OCI-M2 (cell line): ENCODE data around the gene MYH14.

ENCODE experiments used
- DNase-seq: peaks from one replicate; lab custom pipeline; 2025; ENCODE audit not compliant: unreplicated experiment; lab: John Stamatoyannopoulos, UW

Gene MYH14

DNA sequence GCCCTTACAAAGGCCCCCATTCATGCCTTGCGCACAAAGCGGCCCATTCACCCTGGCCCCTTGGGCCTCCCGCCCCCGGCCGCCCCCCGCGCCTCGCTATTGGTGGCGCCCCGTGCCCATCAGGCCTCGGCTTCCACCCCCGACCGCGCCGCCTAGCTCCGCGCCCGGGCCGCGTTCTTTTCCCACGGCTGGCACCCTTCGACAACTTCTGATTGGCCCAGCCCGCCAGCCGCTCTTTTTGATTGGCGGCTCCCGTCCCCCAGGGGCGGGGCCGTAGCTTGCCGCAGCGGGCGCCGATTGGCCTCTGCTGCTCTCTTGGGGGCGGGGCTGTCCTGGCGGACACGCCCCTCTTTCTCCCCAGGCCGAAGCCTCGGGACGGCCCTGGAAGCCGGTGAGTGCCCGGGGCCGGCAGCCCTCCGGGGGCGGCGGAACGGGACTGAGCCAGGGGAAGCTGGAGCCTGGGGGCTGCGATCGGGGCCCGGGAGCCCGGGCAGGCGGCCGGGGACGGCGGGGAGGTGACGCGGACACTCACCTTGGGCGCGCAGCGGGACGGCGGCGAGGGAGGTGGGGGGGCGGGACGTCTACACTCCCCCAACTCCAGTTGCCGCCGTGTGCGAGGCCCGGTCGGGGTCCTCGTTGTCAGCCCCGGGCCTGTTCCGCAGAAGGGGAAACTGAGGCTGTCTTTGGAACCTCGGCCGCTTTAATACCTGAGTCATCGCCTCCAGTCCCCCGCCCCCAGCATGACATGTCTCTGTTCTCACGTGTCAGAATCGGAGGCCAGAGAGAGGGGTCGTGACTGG, at the start of gene MYH14:
MYH14 (plus strand) TSS at position 342 of the 800 bp plus-strand sequence. CDS start 6,744 bp downstream, outside the sequence.
- peak; percentile 80 for DNase-seq

DNA sequence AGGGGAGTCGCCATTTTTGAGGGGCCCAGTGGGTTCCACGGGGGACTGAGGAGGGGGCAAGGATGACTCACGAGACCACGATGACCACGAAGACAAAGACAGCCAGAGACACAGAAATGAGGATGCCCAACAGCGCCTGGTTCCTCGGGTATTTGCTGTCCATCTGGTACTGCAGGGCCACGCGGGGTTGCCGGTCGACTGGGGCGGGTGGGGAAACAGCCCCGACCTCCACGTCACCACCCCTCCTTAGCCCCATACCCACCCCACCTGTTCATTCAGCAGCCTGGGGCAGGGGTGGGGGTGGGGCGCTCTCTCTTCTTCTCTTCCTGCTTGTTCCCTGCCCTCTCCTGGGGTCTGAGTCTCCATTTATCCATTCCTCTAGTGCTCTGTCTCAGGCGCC, 48.9 kb upstream of the MYH14 start:
- no peak for DNase-seq

DNA sequence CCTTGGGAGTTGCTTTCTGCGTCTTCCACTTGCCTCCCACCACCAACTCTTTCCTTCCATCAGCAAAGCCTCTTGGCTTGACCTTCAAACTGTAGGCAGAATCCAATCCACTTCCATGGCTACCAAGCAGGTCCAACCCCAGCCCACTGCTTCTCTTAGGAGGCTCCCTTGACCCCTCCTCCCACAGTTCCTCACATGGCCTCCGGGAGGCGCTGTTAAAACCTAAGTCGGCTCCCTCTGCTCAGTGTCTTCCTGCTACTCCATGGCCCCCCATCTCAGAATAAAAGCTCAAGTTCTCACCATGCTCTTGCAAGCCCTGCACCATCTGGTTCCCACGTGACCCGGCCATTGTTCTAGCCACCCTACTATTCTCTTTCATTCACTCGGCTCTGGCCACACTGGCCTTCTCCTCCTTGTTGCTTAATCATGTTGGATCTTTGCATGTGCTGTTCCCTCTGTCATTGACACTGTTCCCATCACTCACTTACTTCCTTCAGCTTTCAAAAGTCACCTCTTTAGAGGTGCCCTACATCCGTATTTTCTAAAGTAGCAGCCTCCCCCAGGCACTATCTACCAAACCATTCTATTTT, 47.8 kb upstream of the MYH14 start:
- no peak for DNase-seq

DNA sequence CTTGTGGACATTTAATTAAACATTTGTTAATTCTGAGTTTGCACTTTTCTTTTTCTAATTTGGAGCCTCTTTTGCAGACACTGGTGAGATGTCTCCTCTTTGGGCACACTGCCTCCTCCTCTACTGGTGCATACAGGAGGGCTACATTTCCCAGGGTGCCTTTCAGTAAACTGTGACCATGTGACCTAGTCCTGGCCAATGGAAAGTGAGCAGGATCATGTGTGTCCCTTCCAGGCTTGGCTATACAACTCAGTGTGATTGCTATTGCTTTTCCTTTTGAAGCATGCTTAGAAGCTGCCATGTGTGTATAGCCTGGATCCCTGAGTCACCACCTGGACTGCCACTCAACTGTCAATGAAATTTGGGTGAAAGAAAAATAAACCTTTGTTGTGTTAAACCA, 44.8 kb upstream of the MYH14 start:
- DNase-seq: no peak

DNA sequence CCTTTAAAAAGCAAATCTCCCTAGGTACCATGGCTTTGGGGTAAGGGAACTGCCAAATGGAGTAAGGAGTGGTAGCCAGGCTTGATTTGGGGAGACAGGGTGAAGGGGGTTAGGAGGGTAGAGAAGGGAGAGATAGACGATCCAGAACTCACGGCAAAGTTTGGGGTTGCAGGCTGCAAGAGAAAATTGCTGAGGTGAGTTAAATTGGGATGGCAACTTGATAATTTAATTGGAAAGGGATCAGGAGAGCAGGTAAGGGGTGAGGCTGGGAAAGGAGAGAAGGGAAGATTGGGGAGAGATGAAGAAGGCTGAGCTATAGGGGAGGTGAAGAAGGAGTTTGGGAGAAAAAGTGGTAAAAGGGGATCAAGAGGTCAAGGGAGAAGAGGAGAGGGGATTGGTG, 44.3 kb upstream of the MYH14 start:
- DNase-seq: no peak

DNA sequence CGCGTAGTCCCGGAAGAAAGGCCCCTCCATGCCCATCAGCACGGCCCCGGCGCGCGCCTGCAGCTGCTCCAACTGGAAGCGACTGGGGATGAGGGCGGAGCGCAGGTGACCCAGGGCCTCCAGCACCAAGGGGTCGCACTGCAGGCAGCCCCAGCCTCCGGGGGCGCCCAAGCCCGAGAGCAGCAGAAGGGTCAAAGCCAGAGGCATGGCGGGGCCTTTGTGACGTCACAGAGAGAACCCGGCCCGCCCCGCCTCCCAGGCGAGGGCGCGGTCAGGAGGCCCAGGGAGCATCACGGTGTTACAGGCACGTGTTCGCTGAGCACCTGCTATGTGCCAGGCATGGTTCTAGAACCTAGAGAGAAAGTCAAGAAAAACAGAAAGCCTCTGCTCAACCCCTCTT, 40.4 kb upstream of the MYH14 start, which contains the start of gene IZUMO2:
IZUMO2 (minus strand) TSS at position 294 of the 400 bp plus-strand sequence; CDS start at position 207, 87 bp downstream.
- no peak for DNase-seq

DNA sequence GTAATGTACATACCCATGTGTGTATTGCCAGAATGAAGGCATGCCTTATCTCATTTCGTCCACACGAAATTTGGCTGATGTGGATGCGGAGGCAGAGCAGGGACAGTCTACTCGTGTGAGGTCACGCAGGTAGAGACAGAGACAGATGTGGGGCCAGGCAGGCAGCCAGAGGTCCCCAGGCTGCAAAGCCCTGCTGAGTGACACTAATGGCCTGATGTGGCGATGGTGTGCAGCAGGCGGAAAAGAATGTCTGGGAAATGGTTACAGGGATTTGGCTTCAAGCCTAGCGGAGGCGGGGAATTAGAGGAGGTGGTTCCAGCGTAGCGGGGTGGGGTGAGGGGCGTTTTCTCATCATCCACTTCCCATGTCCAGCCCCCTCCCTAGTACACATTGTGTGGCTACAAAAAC, 36.1 kb upstream of the MYH14 start:
- no peak for DNase-seq

DNA sequence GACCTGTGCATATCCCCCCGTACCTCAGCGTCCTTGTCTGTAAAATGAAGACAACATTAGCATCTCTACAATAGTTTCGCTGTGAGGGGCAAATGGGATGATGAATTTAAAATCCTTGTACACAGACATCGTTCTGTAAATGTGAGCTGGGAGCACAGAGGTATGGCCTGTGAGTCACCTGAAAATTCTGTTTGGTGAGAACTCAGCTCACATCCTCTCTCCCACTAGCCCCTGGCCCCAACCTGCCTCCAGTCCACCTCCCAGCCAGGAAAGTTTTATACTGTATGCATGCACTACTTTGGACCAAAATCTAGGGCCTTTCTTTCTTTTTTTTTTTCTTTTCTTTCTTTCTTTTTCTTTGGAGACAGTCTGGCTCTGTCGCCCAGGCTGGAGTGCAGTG, 31.7 kb upstream of the MYH14 start:
- DNase-seq: no peak

DNA sequence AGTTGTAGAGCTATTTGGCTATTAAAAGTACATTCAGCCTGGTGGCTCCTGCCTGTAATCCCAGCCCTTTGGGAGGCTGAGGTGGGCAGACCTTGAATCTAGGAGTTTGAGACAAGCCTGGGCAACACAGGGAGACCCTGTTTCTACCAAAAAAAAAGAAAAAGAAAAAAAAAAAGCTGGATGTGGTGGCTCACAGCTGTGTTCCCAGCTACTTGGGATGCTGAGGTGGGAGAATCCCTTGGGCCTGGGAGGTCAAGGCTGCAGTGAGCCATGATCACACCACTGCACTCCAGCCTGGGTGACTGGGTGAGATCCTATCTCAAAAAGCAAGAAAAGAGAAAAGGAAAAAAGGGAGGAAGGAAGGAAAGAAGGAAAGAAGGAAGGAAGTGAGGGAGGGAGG, 30.7 kb upstream of the MYH14 start:
- DNase-seq: no peak

DNA sequence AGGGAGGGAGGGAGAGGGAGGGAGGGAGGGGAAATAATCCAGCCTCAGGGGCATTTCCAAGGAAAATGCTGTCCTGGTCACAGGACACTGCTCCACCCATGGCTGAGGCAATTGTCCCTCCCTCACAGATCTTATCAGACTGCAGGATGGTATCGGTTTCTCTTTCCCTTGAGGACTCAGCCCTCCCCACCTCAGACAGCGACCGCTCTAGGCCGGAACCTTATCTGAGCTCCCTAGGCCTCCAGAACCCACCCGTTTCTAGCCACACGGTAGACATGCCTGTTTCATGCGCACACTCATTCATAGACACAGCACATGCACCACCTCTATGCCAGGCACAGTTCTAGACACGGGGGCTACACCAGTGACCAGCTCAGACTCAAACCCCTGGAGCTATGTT, 30.3 kb upstream of the MYH14 start:
- DNase-seq: no peak

DNA sequence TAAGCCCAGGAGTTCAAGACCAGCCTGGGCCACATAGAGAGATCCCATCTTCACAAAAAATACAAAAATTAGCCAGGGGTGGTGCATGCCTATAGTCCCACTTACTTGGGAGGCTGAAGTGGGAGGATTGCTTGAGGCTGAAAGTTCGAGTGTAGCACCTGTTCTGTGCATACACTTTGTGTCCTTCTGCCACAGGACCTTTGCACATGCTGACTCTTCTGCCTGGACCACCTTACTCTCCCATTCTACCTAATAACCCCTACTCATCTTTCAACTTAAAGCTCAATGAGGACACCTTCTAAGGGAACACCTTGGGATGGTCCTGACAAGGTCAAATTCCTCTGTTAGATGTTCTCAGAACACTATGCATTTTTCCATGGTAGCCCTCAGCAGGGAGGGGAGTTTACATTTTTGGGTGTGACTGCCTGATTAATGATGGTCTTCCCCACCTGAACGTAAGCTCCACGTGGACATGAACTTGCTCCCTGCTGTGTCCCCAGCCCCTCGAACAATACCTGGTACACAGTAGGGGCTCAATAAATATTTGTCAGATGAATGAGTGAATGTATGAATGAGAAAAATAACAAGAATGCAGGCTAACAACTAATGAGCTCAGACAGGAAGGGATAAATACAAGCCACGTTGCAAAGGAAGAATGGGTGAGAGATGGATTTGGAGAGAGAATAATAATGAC, 29.2 kb upstream of the MYH14 start:
- DNase-seq: no peak

DNA sequence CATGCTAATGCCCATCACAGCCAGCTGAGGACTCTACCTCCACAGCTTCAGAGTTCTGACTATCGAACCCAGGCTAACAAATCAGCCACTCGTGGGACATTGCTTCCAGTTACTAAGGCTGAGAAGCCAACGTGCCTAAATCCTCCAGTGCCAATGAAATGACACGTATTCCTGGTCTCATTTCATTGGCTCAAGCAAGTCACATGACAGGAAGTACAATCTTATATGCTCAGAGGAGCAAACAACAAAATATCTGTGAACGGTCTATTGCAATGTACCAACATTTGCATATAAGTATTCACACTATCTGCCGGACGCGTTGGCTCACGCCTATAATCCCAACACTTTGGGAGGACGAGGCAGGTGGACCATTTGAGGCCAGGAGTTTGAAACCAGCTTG, 27.5 kb upstream of the MYH14 start:
- no peak for DNase-seq

DNA sequence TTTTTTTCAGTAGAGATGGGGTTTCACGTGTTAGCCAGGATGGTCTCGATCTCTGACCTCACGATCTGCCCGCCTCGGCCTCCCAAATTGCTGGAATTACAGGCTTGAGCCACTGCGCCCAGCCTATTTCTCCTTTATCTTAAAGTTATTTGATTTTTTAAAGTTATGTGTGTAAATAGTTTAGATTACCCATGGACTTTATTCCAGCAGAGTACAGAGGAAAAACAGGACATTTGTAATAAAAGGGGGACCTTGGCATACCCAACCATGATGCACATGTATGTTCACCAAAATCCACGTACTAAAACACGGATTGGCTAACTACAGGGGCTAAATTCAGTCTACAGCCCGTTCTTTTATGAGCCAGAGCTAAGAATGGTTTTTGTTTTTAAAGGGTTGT, 26.6 kb upstream of the MYH14 start:
- no peak for DNase-seq

DNA sequence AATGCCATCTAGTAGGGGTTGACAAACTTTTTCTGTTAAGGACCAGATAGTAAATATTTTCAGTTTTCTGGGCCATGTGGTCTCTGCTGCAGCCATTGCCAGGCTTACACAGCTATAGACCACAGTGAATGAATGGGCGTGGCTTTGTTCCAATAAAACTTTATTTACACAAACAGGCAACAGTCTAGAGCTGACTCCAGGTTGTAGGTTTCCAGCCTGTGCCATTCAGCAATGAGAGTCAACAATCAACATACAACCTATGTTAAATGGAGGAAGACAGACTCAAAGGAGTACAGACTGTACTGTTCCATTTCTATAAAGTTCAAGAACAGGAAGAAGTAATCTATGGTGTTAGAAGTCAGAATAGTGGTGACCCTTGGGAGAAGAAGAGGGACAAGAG, 25.1 kb upstream of the MYH14 start:
- DNase-seq: no peak

DNA sequence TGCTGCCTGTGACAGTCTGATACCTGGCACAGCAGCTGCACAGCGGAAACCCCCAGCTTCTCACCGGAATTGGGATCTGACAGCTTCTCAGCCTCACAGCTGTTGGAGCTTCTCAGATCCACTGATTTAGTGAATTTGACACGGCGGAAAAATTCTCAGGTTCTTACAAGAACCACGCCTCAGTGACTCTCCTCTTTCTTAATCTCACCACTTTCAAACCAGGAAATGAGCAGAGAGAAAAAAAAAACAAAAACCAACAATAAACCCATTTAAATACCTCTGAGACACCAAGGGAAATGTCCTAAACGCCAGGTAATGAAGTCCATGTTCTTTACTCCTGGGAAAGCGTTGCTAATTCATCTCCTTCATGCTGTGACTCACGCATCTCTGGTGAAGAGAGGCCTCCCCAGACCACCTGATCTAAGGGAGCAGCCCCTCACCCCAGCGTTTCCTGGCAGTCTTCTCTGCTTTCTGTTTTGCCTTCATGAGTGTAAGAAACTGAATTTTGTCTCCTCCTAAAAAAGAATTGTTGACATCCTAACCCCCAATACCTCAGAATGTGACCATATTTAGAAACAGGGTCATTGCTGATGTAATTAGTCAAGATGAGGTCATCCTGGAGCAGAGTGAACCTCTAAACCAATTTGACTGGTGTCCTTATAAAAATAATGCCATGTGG, 24.4 kb upstream of the MYH14 start:
- DNase-seq: no peak

DNA sequence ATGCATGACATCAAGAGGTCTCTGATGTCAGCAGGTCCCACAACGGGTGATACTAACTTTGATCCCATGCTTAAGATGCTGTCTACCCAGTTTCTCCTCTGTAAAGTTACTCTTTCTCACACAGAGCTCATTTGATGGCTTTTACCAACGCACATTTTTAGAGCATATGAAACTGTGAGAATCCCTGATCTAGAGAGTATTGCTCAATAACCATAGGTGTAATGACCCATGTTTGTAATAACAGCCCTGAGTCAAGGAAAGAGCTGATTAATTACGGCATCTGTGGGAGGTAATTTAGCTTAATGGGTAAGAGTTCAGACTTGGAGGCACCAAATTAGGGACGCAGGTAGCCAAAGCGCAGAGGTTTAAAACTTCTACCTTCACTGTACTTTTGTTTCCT, 22.3 kb upstream of the MYH14 start:
- DNase-seq: no peak

DNA sequence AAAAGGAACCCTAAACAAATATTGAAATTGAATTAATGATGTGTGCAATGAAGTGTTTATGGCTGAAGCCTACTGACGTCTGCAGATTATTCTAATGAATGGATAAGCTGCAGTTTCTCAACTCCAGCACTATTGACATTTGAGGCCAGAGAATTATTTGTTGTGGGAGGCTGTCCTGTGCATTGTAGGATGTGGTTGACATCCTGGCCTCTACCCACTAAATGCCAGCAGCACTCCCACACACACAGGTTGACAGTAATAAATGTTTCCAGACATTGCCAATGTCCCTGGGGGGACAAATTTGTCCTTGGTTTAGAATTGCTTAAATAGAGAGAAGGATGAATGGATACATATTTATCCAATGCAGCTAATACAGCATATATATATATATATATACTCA, 19.2 kb upstream of the MYH14 start:
- no peak for DNase-seq

DNA sequence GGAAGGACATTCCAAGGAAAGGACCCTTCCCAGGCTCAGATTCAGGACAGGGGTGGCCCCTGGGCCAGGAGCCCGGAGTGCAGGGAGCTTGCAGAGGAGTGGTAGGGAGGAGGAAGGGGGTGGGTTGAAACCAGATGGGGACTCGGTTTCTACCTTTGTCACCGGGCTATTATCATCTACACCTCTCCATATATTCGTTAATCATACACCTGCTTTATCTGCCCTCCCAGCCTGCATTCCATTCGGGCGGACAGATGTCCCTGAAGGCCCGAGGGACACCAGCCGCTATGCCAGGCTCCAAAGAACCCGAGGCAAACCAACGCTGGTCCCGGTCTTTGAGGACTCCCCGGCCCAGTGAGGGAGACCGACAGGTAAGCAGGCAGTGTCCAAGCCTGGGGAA, 15.5 kb upstream of the MYH14 start:
- no peak for DNase-seq

DNA sequence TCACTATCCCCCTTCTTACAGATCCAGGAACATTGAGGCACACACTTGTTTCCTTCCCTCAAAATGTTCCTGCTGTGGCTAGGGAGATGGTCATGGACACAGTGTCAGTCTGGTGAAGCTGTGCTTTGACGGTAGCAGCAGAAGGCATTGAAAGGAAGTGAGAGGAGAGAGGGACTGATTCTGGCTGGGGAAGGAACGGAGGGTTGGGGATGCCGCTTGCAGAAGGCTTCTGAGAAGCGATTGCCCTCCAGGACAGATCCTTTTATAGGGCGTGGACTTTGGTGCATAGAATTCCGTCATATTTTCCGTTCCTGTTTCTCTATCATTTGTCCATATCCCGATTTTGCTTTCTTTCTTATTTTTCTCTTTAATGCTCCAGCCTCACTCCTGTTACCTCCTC, 14.1 kb upstream of the MYH14 start:
- no peak for DNase-seq

DNA sequence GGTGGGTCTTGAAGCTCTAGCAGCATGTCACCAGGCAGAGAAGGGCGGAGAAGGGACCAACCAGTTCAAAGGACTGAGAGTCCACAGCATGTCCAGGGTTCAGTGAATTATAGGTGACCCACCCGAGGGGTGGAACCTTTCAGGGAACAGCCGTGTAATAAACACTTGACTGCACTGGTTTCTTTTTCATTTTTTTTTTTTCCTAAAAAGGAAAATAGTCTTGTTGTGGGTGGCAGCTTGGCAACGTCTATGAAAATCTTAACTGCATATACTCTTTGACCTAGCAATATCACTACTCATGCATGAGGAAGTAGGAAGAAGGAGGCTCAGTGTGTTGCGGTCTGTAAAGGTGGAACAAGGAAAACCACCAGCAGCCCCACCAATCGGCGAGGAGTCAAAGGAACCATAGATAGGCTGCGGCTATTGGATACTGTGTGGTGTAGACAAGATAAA, 13.0 kb upstream of the MYH14 start:
- DNase-seq: no peak

DNA sequence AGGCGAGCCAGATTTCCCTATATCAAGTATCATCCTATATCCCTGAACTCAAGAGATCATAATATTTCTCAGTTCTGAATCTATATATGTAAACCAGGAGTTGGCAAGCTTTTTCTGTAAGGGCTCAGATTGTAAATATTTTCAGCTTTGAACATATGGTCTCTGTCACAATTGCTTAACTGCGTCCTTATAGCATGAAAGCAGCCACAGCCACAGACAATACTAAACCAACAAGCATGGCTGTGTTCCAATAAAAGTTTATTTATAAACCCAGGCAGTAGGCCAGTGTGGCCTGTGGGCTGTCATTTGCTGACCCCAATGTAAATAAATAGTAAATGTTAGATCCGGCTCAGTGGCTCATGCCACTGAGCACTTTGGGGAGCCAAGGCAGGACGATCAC, 12.2 kb upstream of the MYH14 start:
- no peak for DNase-seq
